ENCODE results near the gene FDPS.

Gene FDPS

DNA sequence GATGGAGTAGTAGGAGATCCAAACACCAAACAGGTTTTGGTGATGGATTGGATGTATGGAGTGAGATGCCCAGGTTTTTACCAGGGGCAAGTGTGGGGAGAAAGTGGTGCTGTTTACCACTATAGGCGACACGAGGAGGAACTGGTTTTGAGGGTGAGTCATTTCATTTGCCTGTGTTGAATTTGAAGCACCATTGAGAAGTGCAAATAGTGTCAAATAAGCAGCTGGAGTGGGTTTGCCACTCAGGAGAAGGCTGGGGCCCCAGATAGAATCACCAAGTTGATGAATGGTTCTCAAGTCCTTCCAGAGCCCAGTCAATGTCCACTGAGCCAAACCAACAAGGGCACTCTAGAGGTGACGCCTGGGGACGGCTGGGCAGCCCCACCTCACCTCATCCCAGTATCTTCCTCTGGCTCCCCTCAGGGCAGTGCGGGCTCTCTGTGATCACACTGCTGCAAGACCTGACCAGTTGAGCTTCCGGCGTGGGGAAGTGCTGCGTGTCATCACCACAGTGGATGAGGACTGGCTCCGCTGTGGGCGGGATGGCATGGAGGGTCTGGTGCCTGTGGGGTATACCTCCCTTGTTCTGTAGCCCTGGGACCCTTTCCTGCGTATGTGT is 21.4 kb downstream of the FDPS start:
- Mint-ChIP-seq H3K9me3 (no peaks in the 10 kb centered on the region), H3K36me3 (ENCODE audit: low read depth) (peaks cover 26% of the 10 kb centered on the region), H3K4me1 (peaks cover 8% of the 10 kb centered on the region), H3K27me3 (no peaks in the 10 kb centered on the region), H3K4me3 (no peak overlapping the region), H3K27ac (no peak overlapping the region)
- peak; percentile 5 for ATAC-seq
- no peak for DNase-seq

GRCh38 chr1:155334962-155335361 is 26.3 kb downstream of the FDPS start:
- no peak for ATAC-seq
- Mint-ChIP-seq H3K36me3 (ENCODE audit: low read depth) (peaks cover 47% of the 10 kb centered on the region), H3K27me3 (no peaks in the 10 kb centered on the region), H3K9me3 (no peaks in the 10 kb centered on the region), H3K4me3 (no peak overlapping the region), H3K4me1 (peaks cover 3% of the 10 kb centered on the region), H3K27ac (no peak overlapping the region)
- DNase-seq: no peak

- no peak for DNase-seq
- H3K36me3 Mint-ChIP-seq (ENCODE audit: low read depth): peaks cover 46% of the 10 kb centered on the region
- no peaks in the 10 kb centered on the region for H3K27me3 Mint-ChIP-seq
- peaks cover 3% of the 10 kb centered on the region for H3K4me1 Mint-ChIP-seq
- no peak overlapping the region for H3K4me3 Mint-ChIP-seq
- peak overlapping the region; percentile 1 for H3K27ac Mint-ChIP-seq
- ATAC-seq: no peak
- H3K9me3 Mint-ChIP-seq: no peaks in the 10 kb centered on the region
Observed at GRCh38 chr1:155339515-155340097, 30.9 kb downstream of the FDPS start.

- Mint-ChIP-seq H3K27ac (no peak overlapping the region), H3K4me1 (peaks cover 3% of the 10 kb centered on the region), H3K4me3 (no peak overlapping the region), H3K27me3 (no peaks in the 10 kb centered on the region), H3K36me3 (ENCODE audit: low read depth) (peaks cover 40% of the 10 kb centered on the region), H3K9me3 (no peaks in the 10 kb centered on the region)
- DNase-seq: no peak
- ATAC-seq: no peak
Observed at GRCh38 chr1:155342842-155343241, 34.2 kb downstream of the FDPS start.

DNA sequence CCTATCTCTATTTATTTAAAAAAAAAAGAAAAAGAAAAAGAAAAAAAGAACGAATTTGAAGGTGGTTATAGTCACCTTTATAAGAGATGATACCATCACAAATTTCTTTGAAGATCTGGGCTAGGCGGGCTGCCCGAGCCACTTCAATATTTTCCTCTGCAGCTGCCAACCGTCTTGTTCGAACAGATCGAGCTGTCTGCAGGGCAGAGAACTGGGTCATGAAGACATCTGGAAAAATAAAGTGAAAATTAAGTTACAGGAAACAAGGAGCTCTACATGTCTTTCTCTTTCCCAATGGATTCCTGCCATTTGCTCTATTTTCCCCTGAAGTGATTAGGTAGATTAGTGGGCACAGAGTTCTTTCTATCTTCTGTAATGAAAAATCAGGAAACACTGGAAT is 44.0 kb downstream of the FDPS start:
- H3K27ac Mint-ChIP-seq: no peak overlapping the region
- H3K4me1 Mint-ChIP-seq: no peaks in the 10 kb centered on the region
- ATAC-seq (no peak), DNase-seq (no peak)
- H3K27me3 Mint-ChIP-seq: no peaks in the 10 kb centered on the region
- H3K9me3 Mint-ChIP-seq: no peaks in the 10 kb centered on the region
- H3K36me3 Mint-ChIP-seq (ENCODE audit: low read depth): peaks cover 46% of the 10 kb centered on the region
- H3K4me3 Mint-ChIP-seq: no peak overlapping the region

GRCh38 chr1:155360051-155360450 is 51.4 kb downstream of the FDPS start:
- no peaks in the 10 kb centered on the region for H3K9me3 Mint-ChIP-seq
- no peaks in the 10 kb centered on the region for H3K27me3 Mint-ChIP-seq
- H3K4me3 Mint-ChIP-seq: no peak overlapping the region
- ATAC-seq (no peak), DNase-seq (no peak)
- H3K36me3 Mint-ChIP-seq (ENCODE audit: low read depth): peaks cover 13% of the 10 kb centered on the region
- no peak overlapping the region for H3K27ac Mint-ChIP-seq
- H3K4me1 Mint-ChIP-seq: no peaks in the 10 kb centered on the region

All from activated naive CD8-positive, alpha-beta T cell treated with anti-CD3 and anti-CD28 coated beads, Interleukin-2, amount 50 U/mL, for 24 hours (primary cell).